Astrocyte of the spinal cord (primary cell): ENCODE measurements around the gene CSF1.
"Not testable (repeated sequence)": the region's sequence is repeated elsewhere in the genome, so short reads cannot be mapped to it uniquely, and the experiment has no call there.

ENCODE experiments used
- DNase-seq: peaks from one replicate; pipeline ENCODE4 v3.0.0; 2011; ENCODE audit warnings: low read depth, low spot score
- H3K4me3 ChIP-seq: 2 replicates; pipeline ENCODE4 v1.5.1; 2011; ENCODE audit warnings: low read depth, mild to moderate bottlenecking, low read length, moderate library complexity
- in situ Hi-C: cut with HindIII; loops from 2 replicates; pipeline ENCODE4 v1.10.0; 2017; ENCODE audit warnings: low sequenced_read_pairs
- TF ChIP-seq, protein P1 (sequence below): IDR thresholded peaks from 2 replicates; pipeline ENCODE4 v1.5.1; 2012; ENCODE audit warnings: low read depth, mild to moderate bottlenecking, low read length, inconsistent platforms

CSF1 gene

DNA sequence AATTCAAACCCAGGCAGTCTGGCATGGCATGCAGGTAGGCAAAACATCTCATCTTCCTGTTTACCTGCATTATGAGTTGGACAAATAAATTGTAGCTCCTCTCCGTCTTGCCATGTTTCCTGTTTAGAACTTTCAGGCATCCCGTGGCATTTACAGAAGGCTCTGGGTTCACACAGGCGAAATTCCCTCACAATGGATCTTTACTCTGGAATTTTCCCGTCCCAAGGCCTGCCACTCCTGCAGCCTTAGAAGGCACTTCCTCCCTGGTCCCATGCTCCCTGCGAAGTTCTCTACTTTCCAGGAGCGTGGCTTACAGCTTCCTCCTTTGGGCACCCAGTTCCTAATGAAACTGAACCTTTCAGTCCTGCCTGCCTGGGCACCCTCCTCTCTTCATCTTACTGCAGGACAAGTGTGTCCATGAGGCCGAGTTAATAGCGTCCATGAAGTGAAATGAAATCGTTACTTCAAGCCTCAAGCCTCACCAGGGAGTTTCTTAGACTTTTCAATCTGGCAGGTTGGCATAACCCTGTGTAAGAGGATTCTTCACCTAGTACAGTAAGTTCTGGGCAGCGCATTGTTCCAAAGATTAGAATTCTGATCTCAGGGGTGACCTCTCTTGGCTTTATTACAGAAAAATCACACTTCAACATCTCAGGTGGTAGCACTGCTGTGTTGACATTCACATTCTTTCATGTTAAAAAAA is 37.1 kb downstream of the CSF1 start:
- DNase-seq = no peak
- in situ Hi-C loops = no loop called here
- TF ChIP-seq, protein P1, sequence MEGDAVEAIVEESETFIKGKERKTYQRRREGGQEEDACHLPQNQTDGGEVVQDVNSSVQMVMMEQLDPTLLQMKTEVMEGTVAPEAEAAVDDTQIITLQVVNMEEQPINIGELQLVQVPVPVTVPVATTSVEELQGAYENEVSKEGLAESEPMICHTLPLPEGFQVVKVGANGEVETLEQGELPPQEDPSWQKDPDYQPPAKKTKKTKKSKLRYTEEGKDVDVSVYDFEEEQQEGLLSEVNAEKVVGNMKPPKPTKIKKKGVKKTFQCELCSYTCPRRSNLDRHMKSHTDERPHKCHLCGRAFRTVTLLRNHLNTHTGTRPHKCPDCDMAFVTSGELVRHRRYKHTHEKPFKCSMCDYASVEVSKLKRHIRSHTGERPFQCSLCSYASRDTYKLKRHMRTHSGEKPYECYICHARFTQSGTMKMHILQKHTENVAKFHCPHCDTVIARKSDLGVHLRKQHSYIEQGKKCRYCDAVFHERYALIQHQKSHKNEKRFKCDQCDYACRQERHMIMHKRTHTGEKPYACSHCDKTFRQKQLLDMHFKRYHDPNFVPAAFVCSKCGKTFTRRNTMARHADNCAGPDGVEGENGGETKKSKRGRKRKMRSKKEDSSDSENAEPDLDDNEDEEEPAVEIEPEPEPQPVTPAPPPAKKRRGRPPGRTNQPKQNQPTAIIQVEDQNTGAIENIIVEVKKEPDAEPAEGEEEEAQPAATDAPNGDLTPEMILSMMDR = no peak
- H3K4me3 ChIP-seq = no peak overlapping the region

DNA sequence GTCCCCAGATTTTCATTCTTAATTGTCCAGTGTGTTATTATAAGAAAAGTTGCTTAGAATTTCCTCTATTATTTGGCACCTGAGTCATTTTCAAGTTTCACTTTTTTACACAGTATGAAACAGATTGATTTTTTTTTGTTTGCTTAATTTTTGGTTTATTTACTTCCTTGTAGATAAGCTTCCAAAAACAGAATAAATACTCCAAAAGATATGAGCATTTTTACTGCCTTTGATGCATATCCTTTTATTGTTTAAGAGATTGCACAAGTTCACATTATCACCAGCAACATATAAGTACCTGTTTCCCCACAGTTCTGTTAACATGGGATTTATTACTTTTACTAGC is 37.6 kb downstream of the CSF1 start:
- in situ Hi-C loops = no loop called here
- TF ChIP-seq, protein P1 = no peak

DNA sequence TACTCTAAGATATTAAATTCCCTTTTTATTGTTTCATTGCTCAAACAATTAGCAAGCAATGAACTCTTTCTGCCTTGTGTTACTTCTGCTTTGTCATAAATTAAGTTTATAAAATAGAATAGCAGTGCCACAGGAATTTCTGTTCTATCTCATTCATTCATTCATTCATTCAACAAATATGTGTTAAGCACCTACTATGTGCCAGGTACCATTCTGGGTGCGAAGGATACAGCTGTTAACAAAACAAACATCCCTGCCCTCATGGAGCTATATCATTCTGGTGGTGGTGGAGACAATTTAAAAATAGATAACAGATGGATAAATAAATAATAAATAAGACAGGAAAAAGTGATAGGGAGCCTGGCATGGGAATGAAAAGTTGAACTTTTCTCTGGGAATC is 39.4 kb downstream of the CSF1 start:
- DNase-seq = no peak
- in situ Hi-C loops = no loop called here
- TF ChIP-seq, protein P1 = no peak
- H3K4me3 ChIP-seq = no peak overlapping the region

More for the DNA sequence above, 37.6 kb downstream of the CSF1 start:
- DNase-seq = no peak
- H3K4me3 ChIP-seq = no peak overlapping the region

DNA sequence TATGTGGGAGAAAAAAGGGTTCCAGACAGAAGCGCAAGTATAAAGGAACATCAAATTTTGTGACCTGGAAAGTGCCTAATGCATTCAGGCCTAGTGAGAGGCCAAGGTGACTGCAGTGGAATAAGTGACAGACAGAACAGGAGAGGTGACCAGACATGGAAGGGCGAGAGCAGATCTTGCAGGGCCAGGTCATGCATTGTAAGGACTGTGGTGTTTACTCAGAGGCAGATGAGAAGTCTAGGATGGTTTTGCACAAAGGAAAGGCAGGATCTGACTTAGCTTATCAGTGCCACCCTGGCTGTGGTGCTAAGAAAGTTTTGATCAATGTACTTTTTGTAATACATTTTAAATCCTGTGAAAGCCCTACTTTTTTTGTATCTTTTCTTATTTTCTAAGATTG is 39.9 kb downstream of the CSF1 start:
- in situ Hi-C loops = no loop called here
- TF ChIP-seq, protein P1 = no peak
- DNase-seq = no peak
- no peak overlapping the region for H3K4me3 ChIP-seq

DNA sequence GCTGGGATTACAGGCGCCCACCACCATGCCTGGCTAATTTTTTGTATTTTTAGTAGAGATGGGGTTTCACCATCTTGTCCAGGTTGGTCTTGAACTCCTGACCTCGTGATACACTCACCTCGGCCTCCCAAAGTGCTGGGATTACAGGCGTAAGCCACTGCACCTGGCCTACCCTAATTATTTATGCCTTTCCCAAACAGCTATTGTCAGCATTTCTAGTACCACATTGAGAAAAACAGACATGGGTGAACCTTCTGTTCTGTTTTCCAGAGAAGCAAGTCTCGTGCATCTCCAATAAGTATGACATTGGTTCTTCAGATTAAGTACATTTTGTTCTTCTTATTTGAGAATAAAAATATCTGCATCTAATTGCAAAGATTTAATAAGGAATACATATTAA is 40.9 kb downstream of the CSF1 start:
- DNase-seq, in situ Hi-C loops, H3K4me3 ChIP-seq: not testable (repeated sequence)

DNA sequence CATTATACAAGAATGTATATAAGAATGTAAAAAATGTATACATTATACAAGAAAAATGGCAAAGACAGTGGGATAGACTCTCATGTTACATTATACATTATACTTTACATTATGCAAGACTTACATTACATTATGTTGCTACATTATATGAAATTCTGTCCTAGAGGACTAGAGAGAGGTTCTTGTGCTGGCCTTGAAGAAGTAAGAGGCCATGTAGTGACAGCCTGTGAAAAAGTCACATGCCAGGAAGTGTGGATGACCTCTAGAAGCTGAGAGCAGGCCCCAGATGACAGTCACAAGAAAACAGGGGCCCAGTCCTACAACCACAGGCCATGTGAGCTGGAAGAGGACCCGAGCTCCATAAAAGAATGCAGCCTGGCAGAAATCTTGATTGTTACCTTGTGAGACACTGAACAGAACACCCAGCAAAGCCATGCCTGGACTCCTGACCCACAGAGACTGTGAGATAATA is 43.4 kb downstream of the CSF1 start:
- TF ChIP-seq, protein P1 = no peak
- no peak for DNase-seq
- in situ Hi-C loops = no loop called here
- H3K4me3 ChIP-seq = no peak overlapping the region

DNA sequence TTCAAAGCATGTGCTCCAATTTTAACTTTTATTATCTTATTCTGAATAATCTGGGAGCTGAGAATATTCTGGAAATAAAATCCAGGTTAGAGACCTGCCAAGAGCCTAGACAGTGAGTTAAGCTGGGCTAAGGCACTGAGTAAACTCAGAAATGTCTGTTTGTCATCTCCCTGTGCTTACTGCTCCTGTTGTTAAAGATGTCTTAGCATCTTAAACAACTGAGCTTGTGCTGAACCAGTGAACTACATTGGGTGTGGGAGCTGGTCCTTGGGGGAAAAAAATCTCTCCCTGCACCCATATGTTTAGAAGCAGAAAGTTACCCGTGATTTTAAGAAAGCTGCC is 49.0 kb downstream of the CSF1 start:
- H3K4me3 ChIP-seq = no peak overlapping the region
- TF ChIP-seq, protein P1 = no peak
- in situ Hi-C loops = no loop called here
- DNase-seq = no peak
